NCI-H2107 treated with DMSO at 0.1 percent for 48 hours (cell line): ENCODE data around the gene MYH11.
"Not testable (repeated sequence)": the region's sequence is repeated elsewhere in the genome, so short reads cannot be mapped to it uniquely, and the experiment has no call there.

Experiments used
- DNase-seq: peaks from one replicate; lab custom pipeline; 2025; ENCODE audit not compliant: unreplicated experiment; lab: John Stamatoyannopoulos, UW

Gene MYH11

DNA sequence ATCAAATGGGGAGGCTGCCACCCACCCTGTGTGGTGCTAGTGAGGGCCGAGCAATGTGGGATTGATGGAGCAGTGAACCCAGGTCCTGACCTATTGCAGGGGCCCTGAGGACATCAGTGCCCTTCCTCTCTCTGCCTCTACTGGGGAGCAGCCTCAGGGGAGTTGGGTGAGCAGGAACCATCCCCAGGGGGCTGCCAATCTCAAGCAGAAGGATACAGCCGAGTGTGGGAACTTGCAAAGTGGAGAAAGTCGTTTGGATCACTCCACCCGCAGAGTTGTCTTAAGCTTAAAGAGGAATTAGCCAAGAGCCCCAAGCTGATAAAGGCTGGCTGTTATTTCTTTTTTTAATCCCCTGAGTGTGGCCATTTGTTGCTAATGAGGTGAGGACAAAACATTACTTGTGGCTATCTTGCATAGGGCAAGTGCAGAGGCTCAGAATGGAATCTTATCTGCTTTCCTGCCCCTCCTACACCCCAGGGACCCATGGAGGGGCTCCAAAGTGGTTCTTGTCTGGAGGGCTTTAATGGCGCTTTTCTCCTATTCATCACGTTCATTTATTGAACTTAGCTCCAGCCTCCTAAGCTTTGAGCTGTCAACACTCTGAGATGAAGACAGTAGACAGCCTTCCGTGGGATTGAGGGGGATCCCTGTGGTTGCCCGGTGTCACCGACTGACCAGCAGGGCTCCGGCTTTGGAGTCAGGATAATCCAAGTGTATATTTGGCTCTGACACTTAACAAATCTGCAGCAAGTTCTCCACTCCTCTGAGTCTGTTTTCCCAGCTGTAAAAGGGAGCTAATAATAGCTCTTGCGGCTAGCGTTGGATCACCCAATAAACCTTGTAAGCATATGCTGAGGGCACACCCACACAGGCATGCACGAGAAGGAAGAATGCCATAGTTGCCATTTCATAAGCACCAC lies 45.1 kb downstream of the MYH11 start:
- DNase-seq: no peak

DNA sequence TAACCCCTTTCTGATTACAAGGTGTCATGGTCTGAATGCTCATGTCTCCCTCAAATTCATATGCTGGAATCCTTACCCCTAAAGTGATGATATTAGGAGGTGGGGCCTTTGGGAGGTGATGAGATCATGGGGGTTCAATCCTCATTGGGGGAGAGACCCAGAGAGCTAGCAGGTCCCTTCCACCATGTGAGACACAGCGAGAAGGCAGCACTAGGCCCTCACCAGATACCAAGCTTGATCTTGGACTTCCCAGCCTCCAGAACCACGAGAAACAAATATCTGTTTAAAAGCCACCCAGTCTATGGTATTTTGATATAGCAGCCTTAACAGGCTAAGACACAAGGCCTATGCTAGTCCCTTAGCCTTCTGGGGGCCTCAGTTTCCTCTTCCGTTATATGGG lies 45.9 kb downstream of the MYH11 start:
- no peak for DNase-seq

GRCh38 chr16:15810411-15810810 lies 46.4 kb downstream of the MYH11 start:
- DNase-seq: no peak

DNA sequence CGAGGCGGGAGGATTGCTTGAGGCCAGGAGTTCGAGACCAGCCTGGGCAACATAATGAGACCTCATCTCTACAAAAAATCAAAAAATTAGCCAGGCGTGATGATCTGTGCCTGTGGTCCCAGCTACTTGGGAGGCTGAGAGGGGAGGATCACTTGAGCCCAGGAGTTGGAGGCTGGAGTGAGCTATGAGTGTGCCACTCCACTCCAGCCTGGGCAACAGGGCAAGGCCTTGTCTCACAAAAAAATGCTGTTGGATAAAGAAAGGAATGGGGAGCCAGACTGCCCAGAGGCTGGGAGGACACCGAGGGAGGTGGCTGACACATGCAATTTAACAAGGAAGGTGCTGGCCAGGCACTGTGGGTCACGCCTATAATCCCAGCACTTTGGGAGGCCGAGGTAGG lies 47.5 kb downstream of the MYH11 start:
- not testable (repeated sequence) for DNase-seq

GRCh38 chr16:15808071-15808470 lies 48.8 kb downstream of the MYH11 start:
- no peak for DNase-seq

DNA sequence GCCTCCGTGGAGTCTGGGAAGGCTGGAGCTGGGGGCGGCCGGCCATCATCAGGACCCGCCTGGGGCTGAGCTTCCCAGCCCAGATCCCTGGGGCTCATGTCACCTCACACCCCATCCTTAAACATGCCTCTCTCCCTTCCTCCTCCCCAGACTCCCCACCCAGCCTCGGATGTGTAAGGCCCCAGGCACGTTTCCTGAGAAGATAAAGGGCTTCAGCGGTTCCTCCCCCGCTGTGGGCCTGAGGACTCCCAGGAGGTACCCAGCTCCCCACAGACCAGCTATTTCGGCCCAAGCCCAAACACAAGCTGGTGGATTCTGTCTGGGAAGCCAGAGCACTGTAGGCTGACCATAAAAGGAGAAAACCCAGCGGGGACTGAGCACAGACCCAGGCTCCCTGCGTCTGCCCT lies 49.2 kb downstream of the MYH11 start:
- DNase-seq: no peak

GRCh38 chr16:15803618-15804017 lies 53.2 kb downstream of the MYH11 start:
- DNase-seq: no peak

DNA sequence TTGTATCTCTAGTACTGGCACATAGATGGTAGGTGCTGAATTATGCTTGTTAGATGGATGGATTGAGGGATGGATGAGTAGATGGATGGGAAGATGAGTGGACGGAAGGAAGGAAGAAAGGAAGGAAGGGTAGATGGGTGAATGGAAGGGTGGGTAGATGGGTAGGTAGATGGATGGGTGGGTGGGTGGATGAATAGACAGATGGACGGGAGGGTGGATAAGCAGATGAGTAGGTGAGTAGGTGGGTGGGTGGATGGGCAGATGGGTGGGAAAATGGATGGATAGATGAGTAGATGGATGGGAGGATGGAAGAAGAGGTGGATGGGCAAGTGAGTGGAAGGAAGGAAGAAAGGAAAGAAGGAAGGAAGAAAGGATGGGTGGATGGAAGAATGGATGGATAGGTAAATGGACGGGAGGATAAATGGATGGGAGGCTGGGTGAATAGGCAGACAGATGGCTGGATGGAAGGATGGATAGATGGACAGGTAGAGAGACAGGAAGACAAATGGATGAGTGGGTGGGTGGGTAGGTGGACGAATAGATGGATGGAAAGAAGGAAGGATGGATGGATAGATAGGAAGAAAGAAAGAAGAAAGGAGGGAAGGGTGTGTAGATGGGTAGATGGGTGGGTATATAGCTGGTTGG lies 56.9 kb downstream of the MYH11 start:
- DNase-seq: no peak

DNA sequence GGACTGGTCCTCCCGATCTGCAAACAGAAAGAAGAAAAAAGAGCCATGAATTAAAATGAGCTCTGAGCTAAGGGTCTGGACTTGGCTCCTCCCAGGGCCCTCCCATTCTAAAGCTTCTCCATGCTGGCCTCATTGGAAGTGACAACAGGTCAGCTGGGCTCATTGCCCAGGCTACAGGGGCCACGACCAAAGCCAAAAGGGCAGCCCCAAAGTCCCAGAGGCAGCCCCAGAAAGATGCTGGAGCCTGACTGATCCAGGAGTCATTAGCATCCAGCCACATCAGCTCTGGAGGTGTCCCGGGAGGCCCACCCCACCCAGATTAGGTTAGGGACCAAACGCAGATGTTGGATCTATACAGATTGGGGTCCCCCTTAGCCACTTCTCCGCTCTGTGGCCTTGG lies 58.2 kb downstream of the MYH11 start:
- no peak for DNase-seq

- no peak for DNase-seq
These were observed 59.9 kb downstream of the MYH11 start for GRCh38 chr16:15796885-15797284.

DNA sequence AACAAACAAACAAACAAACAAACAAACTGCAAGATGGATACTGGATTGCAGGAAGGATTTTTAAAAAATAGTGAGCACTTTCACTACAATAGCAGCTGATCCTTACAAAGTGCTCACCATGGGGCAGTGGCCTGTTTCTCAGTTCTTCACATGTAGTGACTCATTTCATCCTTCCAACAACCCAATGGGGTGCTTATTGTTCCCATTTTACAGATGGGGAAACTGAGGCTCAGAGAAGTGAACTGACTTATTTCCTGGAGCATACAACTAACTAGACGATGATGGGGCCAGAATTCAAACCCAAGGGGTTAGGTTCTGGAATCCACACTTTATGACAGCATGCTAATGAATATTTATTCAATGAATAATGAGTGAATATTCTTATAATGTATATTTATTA lies 61.2 kb downstream of the MYH11 start:
- no peak for DNase-seq

GRCh38 chr16:15792563-15792971 lies 64.3 kb downstream of the MYH11 start:
- DNase-seq: no peak

DNA sequence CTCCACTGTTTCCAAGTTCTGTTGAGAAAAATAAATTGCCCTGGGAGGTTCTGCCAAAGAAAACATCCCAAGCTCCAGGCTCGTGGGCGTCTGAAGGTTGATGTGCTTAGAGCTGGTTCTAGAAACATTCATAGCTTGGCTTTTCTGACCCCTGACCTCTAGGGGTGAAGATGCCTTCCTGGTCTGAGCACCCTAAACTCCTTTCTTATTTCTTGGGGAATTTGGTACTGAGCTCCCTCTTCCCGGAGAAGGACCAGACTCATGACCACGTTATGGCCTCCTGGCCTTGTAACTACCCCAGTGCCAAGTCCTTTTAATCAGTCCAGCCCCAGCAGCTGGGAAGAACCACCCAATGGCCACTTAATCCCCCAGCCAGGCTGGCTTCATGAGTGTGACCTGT lies 66.4 kb downstream of the MYH11 start:
- no peak for DNase-seq

GRCh38 chr16:15789816-15790215 lies 67.0 kb downstream of the MYH11 start:
- not testable (repeated sequence) for DNase-seq

- no peak for DNase-seq
These were observed 68.0 kb downstream of the MYH11 start for GRCh38 chr16:15788846-15789239.

- no peak for DNase-seq
These were observed 70.3 kb downstream of the MYH11 start for GRCh38 chr16:15786501-15786900.

DNA sequence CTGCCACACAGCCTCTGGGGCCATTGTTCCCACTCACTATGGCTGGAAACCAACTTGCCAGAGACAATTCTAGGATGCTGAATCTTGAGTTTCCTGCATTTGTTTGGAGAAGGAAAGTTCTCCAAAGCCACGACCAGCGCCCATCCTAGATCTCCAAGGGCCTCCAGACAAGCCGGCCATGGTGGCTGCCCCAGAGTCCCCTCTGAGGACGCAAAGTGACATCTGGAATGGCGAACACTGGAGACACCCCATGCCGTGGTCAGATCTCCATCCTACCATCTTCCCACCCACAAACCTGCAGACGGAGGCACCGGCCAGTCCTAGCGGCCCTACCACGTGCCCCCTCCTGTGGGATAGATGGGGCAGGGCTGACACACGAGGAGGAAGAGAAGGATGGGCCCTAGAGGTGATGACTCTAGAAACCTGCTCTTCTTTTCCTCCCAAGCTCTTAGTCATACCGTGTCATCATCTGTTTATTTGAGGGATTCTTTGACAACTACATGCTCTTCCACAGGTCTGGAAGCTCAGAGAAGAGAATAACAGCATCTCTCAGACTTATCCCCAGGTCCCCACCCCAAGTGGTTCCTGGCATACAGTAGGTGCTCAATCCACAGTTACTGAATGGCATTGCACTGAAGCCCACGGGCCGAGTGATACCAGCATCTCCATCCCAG lies 71.3 kb downstream of the MYH11 start:
- no peak for DNase-seq

DNA sequence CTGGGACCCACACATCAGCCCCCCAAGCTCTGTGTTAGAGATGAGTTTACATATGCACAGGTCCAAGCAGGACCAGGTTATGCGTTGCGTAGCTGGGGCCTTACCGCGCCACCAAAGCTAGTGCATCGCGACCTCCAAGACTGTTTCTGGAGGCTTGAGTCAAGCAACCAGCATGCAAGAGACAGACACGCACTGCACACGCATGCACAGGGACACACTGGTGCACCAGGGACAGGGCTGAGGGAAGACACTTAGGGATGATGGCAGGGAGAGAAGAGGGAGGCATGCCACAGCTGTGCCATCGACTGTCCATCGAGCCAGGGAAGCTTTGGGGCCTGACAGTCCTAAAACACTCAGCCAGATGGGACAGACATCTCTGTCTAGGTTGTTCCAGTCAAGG lies 72.8 kb downstream of the MYH11 start:
- DNase-seq: no peak

- no peak for DNase-seq
These were observed 74.1 kb downstream of the MYH11 start for GRCh38 chr16:15782573-15783365.

GRCh38 chr16:15781650-15782049 lies 75.2 kb downstream of the MYH11 start:
- no peak for DNase-seq

DNA sequence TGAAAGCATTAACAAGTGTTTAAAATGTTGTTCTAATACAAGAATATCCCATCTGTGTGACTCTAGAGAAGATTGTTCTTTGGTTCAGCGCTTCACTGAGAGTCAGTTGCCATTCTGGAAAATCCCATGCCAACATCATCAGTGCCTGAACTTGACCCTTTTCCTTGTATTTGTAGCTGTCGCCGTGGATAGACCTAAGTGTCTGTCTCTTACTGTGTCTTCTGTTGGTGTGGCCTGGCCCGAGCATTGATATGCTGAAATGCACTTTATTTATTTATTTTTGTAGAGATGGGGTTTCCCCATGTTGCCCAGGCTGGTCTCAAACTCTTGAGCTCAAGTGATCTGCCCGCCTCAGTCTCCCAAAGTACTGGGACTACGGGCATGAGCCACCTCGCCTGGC lies 76.0 kb downstream of the MYH11 start:
- DNase-seq: no peak
